Stimulated activated CD4-positive, alpha-beta T cell treated with anti-CD3 and anti-CD28 coated beads, Interleukin-15, amount 100 ng/mL, for 24 hours (primary cell): Measurements from ENCODE around the gene DAB1.

Experiments used
- DNase-seq: peaks from one replicate; pipeline ENCODE4 v3.0.0-alpha.2; 2020

DAB1 gene

GRCh38 chr1:56965916-56966697, 457.8 kb downstream of the DAB1 start, which contains the start of gene C8B:
Gene C8B, minus strand, starts transcription at chr1:56966015. Its CDS starts 67 bp downstream, at chr1:56965948.
- DNase-seq, result no peak

GRCh38 chr1:56965191-56965590, 458.7 kb downstream of the DAB1 start:
- no peak for DNase-seq

GRCh38 chr1:56964349-56965017, 459.4 kb downstream of the DAB1 start:
- DNase-seq, result no peak

GRCh38 chr1:56963667-56964066, 460.2 kb downstream of the DAB1 start:
- no peak for DNase-seq

GRCh38 chr1:56961426-56961825, 462.4 kb downstream of the DAB1 start:
- DNase-seq, result no peak

GRCh38 chr1:56958526-56958925, 465.3 kb downstream of the DAB1 start:
- DNase-seq, result no peak

GRCh38 chr1:56957931-56958330, 465.9 kb downstream of the DAB1 start:
- no peak for DNase-seq

- DNase-seq, result no peak
These were observed 469.2 kb downstream of the DAB1 start for GRCh38 chr1:56954664-56955063.

- DNase-seq, result no peak
These were observed 470.5 kb downstream of the DAB1 start for GRCh38 chr1:56953386-56953785.

- no peak for DNase-seq
These were observed 471.4 kb downstream of the DAB1 start for GRCh38 chr1:56952501-56952900.

- DNase-seq, result no peak
These were observed 475.3 kb downstream of the DAB1 start for GRCh38 chr1:56948403-56949023.
